Neural cell (in vitro differentiated cells): Measurements from ENCODE around the gene GIMD1.

Experiments used
- CTCF ChIP-seq: fragments of 450-650 bp; IDR thresholded peaks from 2 replicates; pipeline ENCODE4 v1.5.1; 2014; ENCODE audit warnings: antibody characterized with exemption, mild to moderate bottlenecking, moderate library complexity; ENCODE audit not compliant: poor library complexity, severe bottlenecking
- EZH2 ChIP-seq: fragments of 200-600, 300-800 bp; shearing (Covaris generic), sonication (generic); IDR thresholded peaks from 2 replicates; pipeline ENCODE4 v1.6.1; 2014; ENCODE audit warnings: antibody characterized with exemption, low read length, borderline replicate concordance, mild to moderate bottlenecking; ENCODE audit not compliant: insufficient read depth, poor library complexity, severe bottlenecking
- RAD21 ChIP-seq: fragments of 450-650 bp; conservative IDR thresholded peaks from 2 replicates; pipeline ENCODE4 v1.6.1; 2014; ENCODE audit warnings: antibody characterized with exemption, mild to moderate bottlenecking, moderate library complexity
- REST ChIP-seq: IDR thresholded peaks from 2 replicates; pipeline ENCODE4 v1.6.1; 2012; ENCODE audit warnings: borderline replicate concordance
- TAF1 ChIP-seq: IDR thresholded peaks from 2 replicates; pipeline ENCODE4 v1.6.1; 2012; ENCODE audit warnings: low read depth

- no peak for TF ChIP-seq CTCF
- TF ChIP-seq EZH2 = no peak
- no peak for TF ChIP-seq TAF1
- TF ChIP-seq RAD21 = no peak
- no peak for TF ChIP-seq REST
Measured at GRCh38 chr4:106315476-106315967, 53.1 kb downstream of the GIMD1 start.
